Calu3 (cell line): ENCODE data around the gene TH. TPM values are rescaled to one million over a fixed set of nuclear protein-coding genes. Genes with fewer than 3 reads are reported as not detected.
A peak's percentile ranks its signal among the peaks of the same experiment; 100 is the strongest.

Experiments
- BruUV-seq: library from RNA; stranded (reverse); fragments of 400-500 nt; replicated peaks from 2 replicates; lab custom pipeline; 2021; lab: Mats Ljungman, UMichigan
- CTCF ChIA-PET: fragments of 300-600 bp; sonication (Branson Sonifier 250); formaldehyde crosslinking; loops from one replicate; lab custom pipeline; 2022; ENCODE audit warnings: antibody characterized with exemption; lab: Charles Lee
- DNase-seq: peaks from one replicate; pipeline ENCODE4 v3.0.0; 2022
- H3K27ac Mint-ChIP-seq: one replicate; pipeline ENCODE4 v1.8.0; 2022; ENCODE audit warnings: mixed read lengths; ENCODE audit not compliant: unreplicated experiment
- H3K27me3 Mint-ChIP-seq: one replicate; pipeline ENCODE4 v1.8.0; 2022; ENCODE audit warnings: mixed read lengths; ENCODE audit not compliant: unreplicated experiment
- H3K36me3 Mint-ChIP-seq: one replicate; pipeline ENCODE4 v1.8.0; 2022; ENCODE audit warnings: mild to moderate bottlenecking, moderate library complexity, mixed read lengths; ENCODE audit not compliant: insufficient read depth, unreplicated experiment
- H3K4me1 Mint-ChIP-seq: one replicate; pipeline ENCODE4 v1.8.0; 2022; ENCODE audit warnings: mild to moderate bottlenecking, low read depth, mixed read lengths; ENCODE audit not compliant: unreplicated experiment
- H3K4me3 Mint-ChIP-seq: one replicate; pipeline ENCODE4 v1.8.0; 2022; ENCODE audit warnings: mild to moderate bottlenecking, low read depth, moderate library complexity, mixed read lengths; ENCODE audit not compliant: unreplicated experiment
- H3K9me3 Mint-ChIP-seq: one replicate; pipeline ENCODE4 v1.8.0; 2022; ENCODE audit warnings: low read depth, mixed read lengths; ENCODE audit not compliant: unreplicated experiment
- CTCF ChIP-seq: fragments of 200-600 bp; IDR thresholded peaks from one replicate; pipeline ENCODE4 v1.8.0; 2022; ENCODE audit warnings: antibody characterized with exemption; ENCODE audit not compliant: unreplicated experiment
- intact Hi-C: fragments of 100-400 bp; cut with micrococcal nuclease; formaldehyde crosslinking; loops from one replicate; pipeline ENCODE4 v1.10.0; 2022; ENCODE audit not compliant: unreplicated experiment
- total RNA-seq: library from RNA; stranded (reverse); gene quantifications from 2 replicates; pipeline ENCODE4 v1.2.3, GENCODE V29; 2022

Gene TH
- total RNA-seq, 1 experiment from 2014 or later: not detected

- Mint-ChIP-seq H3K9me3 (no peaks in the 10 kb centered on the region), H3K4me1 (peaks cover 9% of the 10 kb centered on the region), H3K27ac (no peak overlapping the region), H3K36me3 (peaks cover 11% of the 10 kb centered on the region), H3K4me3 (no peak overlapping the region), H3K27me3 (peaks cover 38% of the 10 kb centered on the region)
- intact Hi-C loops: no loop called here
- peak; percentile 50 for DNase-seq
- no TSS peak for BruUV-seq
- no peak for TF ChIP-seq CTCF
- CTCF ChIA-PET: interaction anchor here (0.5 kb wide), 1 partner anchor 464 kb away, joined by 3 read pairs; no protein-coding TSS in a partner anchor
Observed at GRCh38 chr11:2169005-2169378, 2.6 kb downstream of the TH start.

- no TSS peak for BruUV-seq
- no peak for DNase-seq
- H3K27ac Mint-ChIP-seq: no peak overlapping the region
- peaks cover 11% of the 10 kb centered on the region for H3K36me3 Mint-ChIP-seq
- CTCF ChIA-PET: interaction anchor here (0.6 kb wide), 1 partner anchor 232 kb away, joined by 7 read pairs; the partner anchor contains the start of gene TSSC4
- no peaks in the 10 kb centered on the region for H3K9me3 Mint-ChIP-seq
- intact Hi-C loops: no loop called here
- H3K27me3 Mint-ChIP-seq: peaks cover 40% of the 10 kb centered on the region
- no peak for TF ChIP-seq CTCF
- H3K4me1 Mint-ChIP-seq: peaks cover 9% of the 10 kb centered on the region
- no peak overlapping the region for H3K4me3 Mint-ChIP-seq
Observed at GRCh38 chr11:2168286-2169004, 3.2 kb downstream of the TH start.

- intact Hi-C loops: no loop called here
- DNase-seq: no peak
- no peak for TF ChIP-seq CTCF
- no peak overlapping the region for H3K4me3 Mint-ChIP-seq
- CTCF ChIA-PET: no interaction called here
- H3K36me3 Mint-ChIP-seq: peaks cover 11% of the 10 kb centered on the region
- H3K27me3 Mint-ChIP-seq: peaks cover 40% of the 10 kb centered on the region
- no peak overlapping the region for H3K27ac Mint-ChIP-seq
- peaks cover 9% of the 10 kb centered on the region for H3K4me1 Mint-ChIP-seq
- H3K9me3 Mint-ChIP-seq: no peaks in the 10 kb centered on the region
- no TSS peak for BruUV-seq
Observed at GRCh38 chr11:2167141-2168045, 4.2 kb downstream of the TH start.

- TF ChIP-seq CTCF: peak; percentile 83
- intact Hi-C loops: no loop called here
- DNase-seq: peak; percentile 64
- H3K36me3 Mint-ChIP-seq: peaks cover 11% of the 10 kb centered on the region
- H3K4me3 Mint-ChIP-seq: no peak overlapping the region
- H3K9me3 Mint-ChIP-seq: no peaks in the 10 kb centered on the region
- peaks cover 9% of the 10 kb centered on the region for H3K4me1 Mint-ChIP-seq
- BruUV-seq: no TSS peak
- CTCF ChIA-PET: no interaction called here
- H3K27me3 Mint-ChIP-seq: peaks cover 39% of the 10 kb centered on the region
- H3K27ac Mint-ChIP-seq: no peak overlapping the region
Observed at GRCh38 chr11:2166091-2166851, 5.3 kb downstream of the TH start.
